Measurements from ENCODE around the gene NOC2L. TPM values are rescaled to one million over a fixed set of nuclear protein-coding genes. Genes with fewer than 3 reads are reported as not detected.

The NOC2L gene
- total and polyA plus RNA-seq, 2 donors (not counting 3 experiments of a cell fraction or from before 2014, with no cell fraction given): 55.3 to 87.9 TPM

- ChIA-PET POLR2A (no interaction called here), CTCF (no interaction called here)
- Histone ChIP-seq H3K9me1 (replicated peaks; ENCODE audit: control insufficient read depth, extremely low read depth, insufficient read depth, low read length) (no peaks in the 10 kb centered on the region), H3K27me3 (ENCODE audit: control insufficient read depth in 2 of 2, insufficient read depth in 2 of 2, low read length in 2 of 2) (no peaks in the 10 kb centered on the region), H3K9ac (replicated peaks; ENCODE audit: extremely low read depth, insufficient read depth, low read length) (no peak overlapping the region), H4K20me1 (replicated peaks; ENCODE audit: control insufficient read depth, extremely low read depth, insufficient read depth, low read length) (no peaks in the 10 kb centered on the region), H3K9me3 (replicated peaks; ENCODE audit: control insufficient read depth, insufficient read depth, low read length) (no peaks in the 10 kb centered on the region), H3K4me1 (ENCODE audit: control insufficient read depth, extremely low read depth, insufficient read depth, low read length) (peaks cover 5% of the 10 kb centered on the region), H2AFZ (ENCODE audit: low read depth, low read length) (no peak overlapping the region), H3K27ac (ENCODE audit: insufficient read depth, low read depth, low read length) (no peak overlapping the region), H3K36me3 (ENCODE audit: control insufficient read depth in 2 of 2, extremely low read depth in 1 of 2, insufficient read depth in 2 of 2, low read length in 2 of 2) (peaks cover 0 to 49% of the 10 kb centered on the region in 2 experiments), H3K4me3 (replicated peaks in 1 of 3; ENCODE audit: insufficient read depth in 1 of 3, low read depth in 1 of 3, low read length in 3 of 3) (no peak overlapping the region), H3K4me2 (ENCODE audit: insufficient read depth, low read length) (no peak overlapping the region), H3K79me2 (ENCODE audit: control insufficient read depth, insufficient read depth, low read length) (peaks cover 18% of the 10 kb centered on the region)
- dilution Hi-C loops (cut with MboI; ENCODE audit: extremely low pct_ligation_motif_present, low sequenced_read_pairs): no loop called here
- no peak for TF ChIP-seq MYC (IDR thresholded peaks at IDR 0.05; ENCODE audit: low read depth, low read length)
- TF ChIP-seq JUN (IDR thresholded peaks at IDR 0.05; ENCODE audit: borderline replicate concordance, insufficient read depth, insufficient read length, low read depth): no peak
- no peak for TF ChIP-seq GATA2 (IDR thresholded peaks at IDR 0.05; ENCODE audit: insufficient read depth, insufficient read length, low read depth, low read length)
- TF ChIP-seq FOS (IDR thresholded peaks at IDR 0.05; ENCODE audit: borderline replicate concordance, insufficient read depth, low read length): no peak
- no peak for TF ChIP-seq MAX (IDR thresholded peaks at IDR 0.05; ENCODE audit: insufficient read depth, insufficient read length)
- TF ChIP-seq EZH2 (IDR thresholded peaks at IDR 0.05; ENCODE audit: borderline replicate concordance, low read depth, low read length, severe bottlenecking): no peak
- TF ChIP-seq CTCF (IDR thresholded peaks at IDR 0.05; ENCODE audit: extremely low read depth in 1 of 2, insufficient read depth in 1 of 2, low read depth in 1 of 2, low read length in 2 of 2): no peak
- TF ChIP-seq POLR2A (IDR thresholded peaks at IDR 0.05; ENCODE audit: low read depth, low read length): no peak
- no peak for TF ChIP-seq POLR2AphosphoS5 (IDR thresholded peaks at IDR 0.05; ENCODE audit: insufficient read depth, low read depth, low read length)
- no TSS peak for BruUV-seq (replicated peaks)
- intact Hi-C loops (cut with micrococcal nuclease): loop anchor here (5.0 kb wide), 1 partner anchor 33 kb away; the partner anchor contains the start of gene SAMD11
- FAIRE-seq (no peak), DNase-seq (ENCODE audit: low read depth, low spot score) (no peak)
These were observed 3.6 kb downstream of the NOC2L start for GRCh38 chr1:955474-955873.

Measured in endothelial cell of umbilical vein (primary cell).